NT2/D1 (cell line): Measurements from ENCODE around the gene HPN.

ENCODE experiments used
- SUZ12 ChIP-seq: IDR thresholded peaks from 2 replicates; pipeline ENCODE4 v1.6.1; 2011; ENCODE audit not compliant: insufficient read length, insufficient read depth; ENCODE audit errors: extremely low read depth
- YY1 ChIP-seq: IDR thresholded peaks from 2 replicates; pipeline ENCODE4 v1.6.1; 2011; ENCODE audit not compliant: insufficient read length, insufficient read depth
- ZNF274 ChIP-seq: IDR thresholded peaks from 2 replicates; pipeline ENCODE4 v1.6.1; 2011; ENCODE audit warnings: mild to moderate bottlenecking, low read depth, low read length

DNA sequence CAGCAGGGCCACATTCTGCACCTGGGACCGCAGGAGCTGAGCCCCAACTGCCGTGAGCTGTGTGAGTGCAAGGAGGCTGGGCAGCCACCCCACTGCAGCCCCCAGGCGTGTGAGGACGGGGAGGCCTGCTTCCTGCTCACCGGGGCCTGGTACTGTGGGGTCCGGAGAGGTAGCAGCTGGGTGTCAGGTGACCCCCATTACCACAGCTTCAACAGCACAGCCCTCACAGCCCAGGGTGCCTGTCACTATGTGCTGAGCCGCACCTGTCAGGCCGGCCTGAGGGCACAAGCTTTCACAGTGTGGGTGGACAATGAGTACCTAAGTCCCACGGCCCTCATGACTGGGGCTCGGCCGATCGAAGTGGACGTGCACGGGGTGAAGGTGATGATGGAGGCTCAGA, 38.3 kb downstream of the HPN start:
- TF ChIP-seq ZNF274 (no peak), YY1 (no peak), SUZ12 (no peak)
